Subcutaneous adipose tissue (tissue), 4 donors: ENCODE results near the gene RERE. TPM values are rescaled to one million over a fixed set of nuclear protein-coding genes. Genes with fewer than 3 reads are reported as not detected.

Source experiments
- CTCF ChIP-seq: fragments of 450-650 bp; IDR thresholded peaks from one replicate; pipeline ENCODE4 v1.5.1; 2016; ENCODE audit warnings: low read depth, mild to moderate bottlenecking, control low read depth, antibody characterized with exemption, moderate library complexity
- total RNA-seq, 4 donors: library from RNA; depleted of rRNA; stranded (reverse); fragments of >200 nt; gene quantifications; one replicate each; pipeline ENCODE4 v1.1.0, GENCODE V29; 2016

Gene RERE
- total RNA-seq, 4 donors from 2014 or later, result 67.0 to 91.4 (median 83.1) TPM

- no peak for TF ChIP-seq CTCF
Measured at GRCh38 chr1:8661185-8662110, 156.0 kb downstream of the RERE start.

DNA sequence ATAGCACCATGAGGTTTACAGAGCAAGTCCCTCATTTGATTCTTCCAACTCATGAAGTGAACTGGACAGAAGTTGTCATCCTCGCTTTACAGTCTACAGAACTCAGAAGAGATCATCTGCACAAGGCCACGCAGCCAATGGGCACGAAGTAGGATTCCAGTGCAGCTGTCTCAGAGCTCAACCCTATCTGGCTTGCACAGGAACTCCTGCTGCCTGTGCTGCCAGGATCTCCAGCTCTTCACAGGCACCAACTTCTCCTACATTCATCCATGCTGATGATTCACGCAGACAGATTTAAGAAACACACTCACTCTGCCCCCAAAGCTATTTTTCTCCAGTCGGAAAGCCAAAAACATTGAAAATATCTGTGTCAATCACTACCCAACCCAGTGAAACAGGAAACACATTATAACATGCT lies 157.0 kb downstream of the RERE start:
- TF ChIP-seq CTCF, result no peak

DNA sequence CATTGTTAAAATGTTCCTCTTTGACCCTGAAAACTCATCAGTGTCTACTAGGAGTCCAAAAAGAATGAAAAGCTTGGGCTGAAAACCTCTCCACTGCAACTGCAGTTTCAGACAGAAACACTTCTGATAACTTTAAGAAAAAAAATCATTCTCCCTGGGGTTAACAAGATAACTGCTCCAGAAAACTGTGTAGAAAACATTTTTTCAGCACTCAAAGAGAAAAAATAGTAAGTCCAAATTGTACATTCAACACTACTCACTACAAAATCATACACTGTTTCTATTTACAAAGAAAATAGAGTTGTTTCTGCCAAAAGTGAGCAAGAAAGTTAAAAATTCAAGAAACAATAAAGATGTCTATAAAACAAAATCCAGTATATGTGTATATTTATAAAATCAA lies 157.8 kb downstream of the RERE start:
- no peak for TF ChIP-seq CTCF

DNA sequence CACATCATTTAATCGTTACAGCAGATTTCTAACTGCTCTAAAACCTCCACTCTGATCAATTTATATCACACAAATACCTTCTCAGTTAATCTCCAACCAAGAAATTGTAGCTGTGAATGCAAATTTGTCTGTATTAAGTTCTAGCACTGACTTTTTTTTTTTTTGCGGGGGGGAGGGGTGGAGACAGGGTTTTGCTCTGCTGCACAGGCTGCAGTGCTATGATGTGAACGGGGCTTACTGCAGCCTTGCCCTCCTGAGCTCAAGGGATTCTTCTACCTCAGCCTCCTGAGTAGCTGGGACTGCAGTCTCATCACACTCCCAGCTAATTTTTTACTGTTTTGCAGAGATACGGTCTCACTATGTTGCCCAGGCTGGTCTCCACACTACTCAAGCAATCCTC lies 163.6 kb downstream of the RERE start:
- no peak for TF ChIP-seq CTCF

- TF ChIP-seq CTCF, result no peak
Measured at GRCh38 chr1:8652467-8653046, 164.9 kb downstream of the RERE start.

- no peak for TF ChIP-seq CTCF
Measured at GRCh38 chr1:8651962-8652361, 165.5 kb downstream of the RERE start.

- no peak for TF ChIP-seq CTCF
Measured at GRCh38 chr1:8651236-8651890, 166.1 kb downstream of the RERE start.
